Inflammatory macrophage (primary cell): ENCODE measurements around the gene ETS1.
A peak's percentile ranks its signal among the peaks of the same experiment; 100 is the strongest.

ENCODE experiments used
- DNase-seq, 2 donors: peaks; one replicate each; pipeline ENCODE4 v3.0.0-alpha.2; 2020 to 2022

ETS1 gene

GRCh38 chr11:128592454-128592853 is 5.1 kb upstream of the ETS1 start:
- no peak for DNase-seq

- DNase-seq, result no peak
Measured at GRCh38 chr11:128590587-128590986, 3.2 kb upstream of the ETS1 start.

- no peak for DNase-seq
Measured at GRCh38 chr11:128589998-128590397, 2.6 kb upstream of the ETS1 start.

GRCh38 chr11:128588093-128588492 is 735 bp upstream of the ETS1 start:
- no peak for DNase-seq

- DNase-seq, result no peak
Measured at GRCh38 chr11:128586689-128587088, 669 bp downstream of the ETS1 start.

GRCh38 chr11:128585498-128586238 is 1.7 kb downstream of the ETS1 start:
- no peak for DNase-seq

GRCh38 chr11:128584253-128584652 is 3.1 kb downstream of the ETS1 start:
- DNase-seq, result no peak

- DNase-seq, result peak; percentile 65 to 87
Measured at GRCh38 chr11:128582496-128583366, 4.6 kb downstream of the ETS1 start.

GRCh38 chr11:128581561-128582272 is 5.6 kb downstream of the ETS1 start:
- no peak for DNase-seq

- DNase-seq, result no peak
Measured at GRCh38 chr11:128580612-128581011, 6.7 kb downstream of the ETS1 start.

GRCh38 chr11:128579798-128580504 is 7.4 kb downstream of the ETS1 start:
- DNase-seq, result peak; percentile 39 to 48

- no peak for DNase-seq
Measured at GRCh38 chr11:128576555-128576954, 10.8 kb downstream of the ETS1 start.

- DNase-seq, result peak; percentile 28 to 50
Measured at GRCh38 chr11:128575961-128576350, 11.4 kb downstream of the ETS1 start.

- peak in 1 of 2 donors; percentile 14 for DNase-seq
Measured at GRCh38 chr11:128575174-128575960, 12.0 kb downstream of the ETS1 start.

GRCh38 chr11:128574576-128575011 is 12.8 kb downstream of the ETS1 start:
- no peak for DNase-seq

GRCh38 chr11:128573638-128574037 is 13.7 kb downstream of the ETS1 start:
- no peak for DNase-seq

GRCh38 chr11:128572965-128573364 is 14.4 kb downstream of the ETS1 start:
- DNase-seq, result no peak

- DNase-seq, result no peak
Measured at GRCh38 chr11:128570632-128571031, 16.7 kb downstream of the ETS1 start.

GRCh38 chr11:128569291-128569690 is 18.1 kb downstream of the ETS1 start:
- DNase-seq, result no peak

- DNase-seq, result peak in 1 of 2 donors; percentile 45
Measured at GRCh38 chr11:128568166-128568778, 19.1 kb downstream of the ETS1 start.

- DNase-seq, result no peak
Measured at GRCh38 chr11:128567130-128567529, 20.2 kb downstream of the ETS1 start.
